Endothelial cell of hepatic sinusoid (primary cell): ENCODE measurements around the gene GALNT3.

Experiments used
- in situ Hi-C: cut with HindIII; loops from 2 replicates; pipeline ENCODE4 v1.10.0; 2017; ENCODE audit warnings: low sequenced_read_pairs

GALNT3 gene

GRCh38 chr2:165793779-165794535, at the start of gene GALNT3:
TSS of gene GALNT3 (minus strand) at chr2:165794247. CDS start at chr2:165770700, 23,547 bp downstream.
- in situ Hi-C loops: no loop called here

- in situ Hi-C loops: no loop called here
These were observed 49.3 kb upstream of the GALNT3 start for GRCh38 chr2:165843351-165843750.

- in situ Hi-C loops: no loop called here
These were observed 46.4 kb upstream of the GALNT3 start for GRCh38 chr2:165840333-165840958.

- in situ Hi-C loops: no loop called here
These were observed 45.6 kb upstream of the GALNT3 start for GRCh38 chr2:165839610-165840009.

- in situ Hi-C loops: no loop called here
These were observed 43.1 kb upstream of the GALNT3 start for GRCh38 chr2:165837122-165837521.

GRCh38 chr2:165835363-165835762, 41.3 kb upstream of the GALNT3 start:
- in situ Hi-C loops: no loop called here

- in situ Hi-C loops: no loop called here
These were observed 39.1 kb upstream of the GALNT3 start for GRCh38 chr2:165833156-165833555.

- in situ Hi-C loops: no loop called here
These were observed 33.9 kb upstream of the GALNT3 start for GRCh38 chr2:165827921-165828276.

- in situ Hi-C loops: no loop called here
These were observed 33.2 kb upstream of the GALNT3 start for GRCh38 chr2:165827016-165827920.

GRCh38 chr2:165825041-165825440, 31.0 kb upstream of the GALNT3 start:
- in situ Hi-C loops: no loop called here

- in situ Hi-C loops: no loop called here
These were observed 26.2 kb upstream of the GALNT3 start for GRCh38 chr2:165820296-165820695.

- in situ Hi-C loops: no loop called here
These were observed 24.9 kb upstream of the GALNT3 start for GRCh38 chr2:165818920-165819319.

- in situ Hi-C loops: no loop called here
These were observed 21.5 kb upstream of the GALNT3 start for GRCh38 chr2:165815299-165816141.

- in situ Hi-C loops: no loop called here
These were observed 20.4 kb upstream of the GALNT3 start for GRCh38 chr2:165814473-165814872.

GRCh38 chr2:165811592-165812370, 17.7 kb upstream of the GALNT3 start:
- in situ Hi-C loops: no loop called here

- in situ Hi-C loops: no loop called here
These were observed 16.4 kb upstream of the GALNT3 start for GRCh38 chr2:165810418-165810817.

- in situ Hi-C loops: no loop called here
These were observed 10.7 kb upstream of the GALNT3 start for GRCh38 chr2:165804719-165805118.

GRCh38 chr2:165803123-165803760, 9.2 kb upstream of the GALNT3 start:
- in situ Hi-C loops: no loop called here

- in situ Hi-C loops: no loop called here
These were observed 7.1 kb upstream of the GALNT3 start for GRCh38 chr2:165801176-165801575.
